GM23248 (cell line): ENCODE measurements around the gene NSUN3. TPM values are rescaled to one million over a fixed set of nuclear protein-coding genes. Genes with fewer than 3 reads are reported as not detected.

ENCODE experiments used
- DNase-seq: peaks from one replicate; pipeline ENCODE4 v3.0.0-alpha.2; 2015
- H2AFZ ChIP-seq: fragments of 200-600 bp; sonication (generic); 2 replicates; pipeline ENCODE4 v1.6.1; 2016; ENCODE audit warnings: antibody characterized with exemption
- H3F3A ChIP-seq: fragments of 200-600 bp; sonication (generic); 2 replicates; pipeline ENCODE4 v1.6.1; 2016; ENCODE audit warnings: mild to moderate bottlenecking, antibody characterized with exemption, mixed run types; ENCODE audit not compliant: insufficient read depth
- H3K27ac ChIP-seq: fragments of 200-600 bp; sonication (generic); 2 replicates; pipeline ENCODE4 v1.5.1; 2016; ENCODE audit warnings: mild to moderate bottlenecking
- H3K27me3 ChIP-seq: fragments of 200-600 bp; sonication (generic); replicated peaks from 2 replicates; pipeline ENCODE4 v1.6.1; 2016; ENCODE audit warnings: mild to moderate bottlenecking; ENCODE audit not compliant: insufficient read depth
- H3K36me3 ChIP-seq: fragments of 200-600 bp; sonication (generic); 2 replicates; pipeline ENCODE4 v1.6.1; 2016; ENCODE audit warnings: low read depth, mild to moderate bottlenecking
- H3K4me1 ChIP-seq: fragments of 200-600 bp; sonication (generic); 2 replicates; pipeline ENCODE4 v1.6.1; 2016; ENCODE audit warnings: mild to moderate bottlenecking; ENCODE audit not compliant: insufficient read depth
- H3K4me2 ChIP-seq: fragments of 200-600 bp; sonication (generic); one replicate; pipeline ENCODE4 v1.6.1; 2016; ENCODE audit warnings: mild to moderate bottlenecking; ENCODE audit not compliant: unreplicated experiment
- H3K4me3 ChIP-seq: fragments of 200-600 bp; sonication (generic); 2 replicates; pipeline ENCODE4 v1.5.1; 2016; ENCODE audit warnings: mild to moderate bottlenecking
- H3K79me2 ChIP-seq: fragments of 200-600 bp; sonication (generic); 2 replicates; pipeline ENCODE4 v1.6.1; 2016; ENCODE audit warnings: mild to moderate bottlenecking; ENCODE audit not compliant: insufficient read depth
- H3K9ac ChIP-seq: fragments of 200-600 bp; sonication (generic); 2 replicates; pipeline ENCODE4 v1.6.1; 2016; ENCODE audit warnings: mild to moderate bottlenecking
- H3K9me2 ChIP-seq: fragments of 200-600 bp; sonication (generic); 2 replicates; pipeline ENCODE4 v1.6.1; 2016; ENCODE audit warnings: mixed run types, mild to moderate bottlenecking, moderate library complexity; ENCODE audit not compliant: insufficient read depth
- H3K9me3 ChIP-seq: fragments of 200-600 bp; sonication (generic); one replicate; pipeline ENCODE4 v1.6.1; 2017; ENCODE audit warnings: low read depth
- H4K20me1 ChIP-seq: fragments of 200-600 bp; sonication (generic); 2 replicates; pipeline ENCODE4 v1.6.0; 2016; ENCODE audit not compliant: insufficient read depth
- EZH2 ChIP-seq: fragments of 200-600 bp; sonication (generic); IDR thresholded peaks from 2 replicates; pipeline ENCODE4 v1.6.1; 2018; ENCODE audit warnings: antibody characterized with exemption, mild to moderate bottlenecking; ENCODE audit not compliant: insufficient read depth, poor library complexity, severe bottlenecking
- EZH2phosphoT487 ChIP-seq: fragments of 200-600 bp; sonication (generic); IDR thresholded peaks from 2 replicates; pipeline ENCODE4 v1.6.1; 2018; ENCODE audit warnings: antibody characterized with exemption, moderate library complexity, mild to moderate bottlenecking, low read depth; ENCODE audit not compliant: insufficient read depth
- WGBS, 2 experiments: methylation state at CpG; one replicate each; pipeline ENCODE4 v1.1.6; 2015 to 2017; ENCODE audit warnings: low lambda C conversion rate in 2 of 2, low coverage in 1 of 2; ENCODE audit errors: missing lambda C conversion rate in 2 of 2; 5-methylcytosine and 5-hydroxymethylcytosine counted together
- in situ Hi-C: fragments of 300-500 bp; cut with MboI; formaldehyde crosslinking; loops from 2 replicates; pipeline ENCODE4 v1.15.0; 2020
- polyA plus RNA-seq: library from polyadenylated mRNA; unstranded; fragments of >200 nt; fragmentation: Nextera tagmentation; extraction: Ambion mirVana; gene quantifications from 2 replicates; pipeline ENCODE4 v1.2.1, GENCODE V29; 2016
- total RNA-seq: library from RNA; depleted of rRNA; stranded (reverse); fragments of >200 nt; shearing (Covaris generic); gene quantifications from 2 replicates; pipeline ENCODE4 v1.2.3, GENCODE V29; 2014

Gene NSUN3
- total and polyA plus RNA-seq, 2 experiments from 2014 or later, result 4.8 to 22.4 TPM

DNA sequence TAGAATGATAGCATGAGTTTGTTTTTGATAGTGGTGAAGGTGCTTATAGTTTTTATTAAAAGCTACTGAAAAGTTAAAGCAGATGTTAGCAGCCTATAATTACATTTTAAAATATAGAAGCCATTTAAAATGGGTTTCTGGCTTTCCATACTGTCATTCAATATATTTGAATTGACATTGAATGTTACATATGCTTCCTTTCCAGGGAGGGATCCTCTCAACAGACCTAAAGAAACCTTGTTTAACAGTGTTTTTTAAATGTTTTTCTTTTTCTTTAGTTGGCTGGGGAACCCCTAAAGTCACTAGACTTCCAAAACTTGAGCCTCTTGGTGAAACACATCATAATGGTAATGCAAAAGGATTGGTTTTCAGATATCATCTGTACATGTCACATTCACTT is 12.3 kb upstream of the NSUN3 start:
- TF ChIP-seq EZH2, result no peak
- TF ChIP-seq EZH2phosphoT487, result no peak
- Histone ChIP-seq H2AFZ (no peak overlapping the region), H3K27ac (no peak overlapping the region), H3K9ac (no peak overlapping the region), H4K20me1 (no peaks in the 10 kb centered on the region), H3K27me3 (no peaks in the 10 kb centered on the region), H3K79me2 (no peaks in the 10 kb centered on the region), H3F3A (no peaks in the 10 kb centered on the region), H3K9me3 (no peaks in the 10 kb centered on the region), H3K9me2 (no peaks in the 10 kb centered on the region), H3K36me3 (0 out of 2 replicates have a peak, but pooled peaks cover 6% of the 10 kb centered on the region), H3K4me2 (no peak overlapping the region), H3K4me1 (no peaks in the 10 kb centered on the region), H3K4me3 (no peak overlapping the region)
- in situ Hi-C loops, result no loop called here
- DNase-seq, result no peak

DNA sequence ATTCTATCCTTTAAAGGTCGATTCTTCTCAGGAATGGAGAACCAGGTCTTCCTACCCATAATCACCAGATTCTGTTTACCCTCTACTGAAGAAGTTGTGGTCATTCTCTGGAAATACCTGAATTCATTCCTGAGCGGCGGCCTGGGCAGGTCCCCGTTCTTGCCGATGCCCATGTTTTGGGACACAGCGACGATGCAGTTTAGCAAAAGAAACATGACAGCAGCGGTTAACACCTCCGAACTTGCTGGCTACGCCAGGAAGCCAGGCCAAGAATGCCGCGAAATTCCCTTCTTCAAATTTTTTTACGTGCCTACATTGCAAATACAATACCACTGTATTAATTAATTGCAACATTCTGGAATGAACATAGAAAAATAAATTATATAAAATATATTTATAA is 1.6 kb upstream of the NSUN3 start:
- 93% methylated on average over 13 of the region's 13 CpGs for WGBS, 2 experiments

DNA sequence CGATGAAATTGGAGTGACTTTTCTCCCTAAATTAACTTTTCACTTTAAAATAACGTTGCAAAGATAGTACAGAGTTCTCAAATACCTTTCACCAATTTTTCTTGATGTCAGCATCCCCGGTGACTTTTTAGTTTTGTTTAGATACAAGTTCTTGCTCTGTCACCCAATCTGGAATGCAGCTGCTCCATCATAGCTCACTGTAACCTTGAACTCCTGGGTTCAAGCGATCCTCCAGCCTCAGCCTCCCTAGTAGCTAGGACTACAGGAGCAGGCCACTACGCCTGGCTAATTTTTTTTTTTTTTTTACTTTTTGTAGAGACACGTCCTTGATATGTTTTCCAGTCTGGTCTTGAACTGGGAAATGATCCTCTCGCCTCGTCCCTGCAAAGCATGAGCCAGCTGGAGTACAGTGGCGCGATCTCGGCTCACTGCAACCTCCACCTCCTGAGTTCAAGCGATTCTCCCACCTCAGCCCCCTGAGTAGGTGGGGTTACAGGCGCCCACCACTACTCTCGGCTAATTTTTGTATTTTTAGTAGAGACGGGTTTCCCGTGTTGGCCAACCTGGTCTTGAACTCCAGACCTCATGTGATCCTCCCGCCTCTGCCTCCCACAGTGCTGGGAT is 747 bp downstream of the NSUN3 start:
- peak; percentile 43 for DNase-seq
- in situ Hi-C loops, result no loop called here

More for the DNA sequence above, 1.6 kb upstream of the NSUN3 start:
- TF ChIP-seq EZH2phosphoT487, result no peak
- no peak for TF ChIP-seq EZH2
- Histone ChIP-seq H3K9me3 (no peaks in the 10 kb centered on the region), H4K20me1 (no peaks in the 10 kb centered on the region), H3K27ac (no peak overlapping the region), H2AFZ (no peak overlapping the region), H3K4me3 (no peak overlapping the region), H3K79me2 (peaks cover 24% of the 10 kb centered on the region), H3F3A (peaks cover 17% of the 10 kb centered on the region), H3K4me1 (peaks cover 7% of the 10 kb centered on the region), H3K4me2 (peak overlapping the region; percentile 98), H3K9ac (no peak overlapping the region), H3K27me3 (no peaks in the 10 kb centered on the region), H3K9me2 (no peaks in the 10 kb centered on the region), H3K36me3 (no peaks in the 10 kb centered on the region)
- in situ Hi-C loops, result no loop called here
- DNase-seq, result no peak

DNA sequence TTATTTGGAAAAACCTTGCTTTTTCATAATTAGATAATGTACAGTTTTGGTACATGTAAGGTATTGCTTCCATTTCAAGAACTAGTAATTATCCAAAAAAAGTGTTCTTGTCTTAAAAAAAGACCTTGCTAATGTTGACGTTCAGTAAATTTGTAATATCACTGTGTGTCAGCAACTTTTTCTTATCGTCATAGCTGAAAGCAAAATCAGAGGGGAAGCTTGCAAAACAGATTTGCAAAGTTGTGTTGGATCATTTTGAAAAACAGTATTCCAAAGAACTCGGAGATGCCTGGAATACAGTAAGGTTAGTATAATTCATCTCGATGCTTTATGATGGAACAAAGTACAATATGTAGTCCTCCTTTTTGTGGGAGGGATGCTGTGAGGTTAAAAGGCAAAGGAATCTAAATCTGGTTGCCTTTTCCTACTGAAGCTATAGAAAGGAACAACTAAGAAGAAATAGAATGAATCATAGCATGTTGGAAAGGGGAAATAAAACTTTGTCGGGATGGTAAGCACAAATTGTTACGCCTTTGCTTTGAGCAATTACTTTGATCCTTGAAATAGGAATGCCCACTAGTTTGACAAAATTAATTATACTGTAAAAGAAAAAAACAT is 1.5 kb downstream of the NSUN3 start:
- 74 to 75% methylated on average over 6 of the region's 6 CpGs for WGBS, 2 experiments
- no peaks in the 10 kb centered on the region for H3K9me2 ChIP-seq
- H3K27ac ChIP-seq, result peak overlapping the region; percentile 98; the same call in 1 of the 2 replicates
- peak overlapping the region; percentile 98; the same call in 1 of the 2 replicates for H2AFZ ChIP-seq
- H3K4me2 ChIP-seq, result peak overlapping the region; percentile 98
- H3K4me3 ChIP-seq, result peak overlapping the region; percentile 97
- H3K9me3 ChIP-seq, result no peaks in the 10 kb centered on the region
- no peaks in the 10 kb centered on the region for H3K27me3 ChIP-seq
- H3K36me3 ChIP-seq, result no peaks in the 10 kb centered on the region
- TF ChIP-seq EZH2, result no peak
- no peak for TF ChIP-seq EZH2phosphoT487
- DNase-seq, result no peak
- H3K79me2 ChIP-seq, result peaks cover 24% of the 10 kb centered on the region
- H4K20me1 ChIP-seq, result no peaks in the 10 kb centered on the region
- H3F3A ChIP-seq, result peaks cover 17% of the 10 kb centered on the region
- peaks cover 7% of the 10 kb centered on the region for H3K4me1 ChIP-seq
- in situ Hi-C loops, result no loop called here
- H3K9ac ChIP-seq, result peak overlapping the region; percentile 97

More for the DNA sequence above, 747 bp downstream of the NSUN3 start:
- Histone ChIP-seq H3K27ac (peak overlapping the region; percentile 98), H3K9me3 (no peaks in the 10 kb centered on the region), H4K20me1 (no peaks in the 10 kb centered on the region), H3K36me3 (no peaks in the 10 kb centered on the region), H3K4me3 (peak overlapping the region; percentile 97), H3K4me2 (peak overlapping the region; percentile 98), H2AFZ (peak overlapping the region; percentile 98), H3K9me2 (no peaks in the 10 kb centered on the region), H3K4me1 (peaks cover 7% of the 10 kb centered on the region), H3K27me3 (no peaks in the 10 kb centered on the region), H3K79me2 (peaks cover 24% of the 10 kb centered on the region), H3K9ac (peak overlapping the region; percentile 97), H3F3A (peaks cover 17% of the 10 kb centered on the region)
- WGBS, 2 experiments, result 45 to 49% methylated on average over 17 of the region's 17 CpGs
- TF ChIP-seq EZH2phosphoT487 (no peak), EZH2 (no peak)
